GM18858 (cell line): ENCODE data around the gene CFAP107.
"Not testable (repeated sequence)": the region's sequence is repeated elsewhere in the genome, so short reads cannot be mapped to it uniquely, and the experiment has no call there.

Experiments
- ATAC-seq: cut with Tn5 transposase; IDR thresholded peaks from one replicate; pipeline ENCODE4 v1.9.1; 2021; ENCODE audit not compliant: unreplicated experiment

Gene CFAP107

GRCh38 chr1:12776801-12777557, 31.0 kb downstream of the CFAP107 start:
- no peak for ATAC-seq

- no peak for ATAC-seq
Measured at GRCh38 chr1:12778061-12778460, 32.1 kb downstream of the CFAP107 start.

- no peak for ATAC-seq
Measured at GRCh38 chr1:12778907-12779306, 32.9 kb downstream of the CFAP107 start.

- ATAC-seq = not testable (repeated sequence)
Measured at GRCh38 chr1:12781488-12781887, 35.5 kb downstream of the CFAP107 start.

- ATAC-seq = not testable (repeated sequence)
Measured at GRCh38 chr1:12783783-12784182, 37.8 kb downstream of the CFAP107 start.

- ATAC-seq = not testable (repeated sequence)
Measured at GRCh38 chr1:12784729-12785128, 38.7 kb downstream of the CFAP107 start.

- ATAC-seq = not testable (repeated sequence)
Measured at GRCh38 chr1:12791097-12791496, 45.1 kb downstream of the CFAP107 start, which contains the start of gene PRAMEF1. PRAMEF1 (plus strand) TSS chr1:12791397; CDS start chr1:12793228, 1,831 bp downstream.

GRCh38 chr1:12798911-12799310, 52.9 kb downstream of the CFAP107 start:
- no peak for ATAC-seq

GRCh38 chr1:12799730-12800129, 53.7 kb downstream of the CFAP107 start:
- no peak for ATAC-seq

- ATAC-seq = no peak
Measured at GRCh38 chr1:12809933-12810332, 63.9 kb downstream of the CFAP107 start.

- ATAC-seq = no peak
Measured at GRCh38 chr1:12810691-12811408, 64.8 kb downstream of the CFAP107 start.

DNA sequence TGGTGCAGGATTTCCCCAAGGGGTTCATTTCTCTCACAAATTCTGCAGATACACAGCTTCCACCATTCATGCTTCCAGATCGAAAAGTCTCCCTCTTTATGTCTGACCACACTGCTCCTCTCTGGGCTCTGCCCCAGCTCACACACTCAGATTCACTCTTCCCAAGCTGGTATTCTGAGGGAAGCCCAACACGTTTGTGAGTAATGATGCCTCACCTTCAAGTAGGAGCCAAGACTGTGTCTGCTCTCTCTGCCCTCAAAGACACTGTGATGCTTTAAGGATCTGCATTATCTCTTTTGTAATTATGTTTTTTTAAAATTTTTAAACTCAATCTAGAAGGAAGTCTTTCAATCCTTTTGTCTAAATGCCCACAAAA, 65.4 kb downstream of the CFAP107 start:
- ATAC-seq = no peak
